HepG2 (cell line): Measurements from ENCODE around the gene SLC66A3. TPM values are rescaled to one million over a fixed set of nuclear protein-coding genes. Genes with fewer than 3 reads are reported as not detected.
A peak's percentile ranks its signal among the peaks of the same experiment; 100 is the strongest.

Experiments used
- IRX3 ChIP-seq: sonication (generic); formaldehyde crosslinking; IDR thresholded peaks from 2 replicates; pipeline ENCODE4 v1.8.1; 2023; ENCODE audit warnings: mild to moderate bottlenecking, low read depth, missing genetic modification reagents, borderline replicate concordance
- PRMT3 ChIP-seq: sonication (generic); formaldehyde crosslinking; IDR thresholded peaks from 2 replicates; pipeline ENCODE4 v1.8.1; 2022; ENCODE audit warnings: low read depth, mild to moderate bottlenecking, moderate library complexity, missing genetic modification reagents, borderline replicate concordance
- SAP130 ChIP-seq: IDR thresholded peaks from 2 replicates; pipeline ENCODE4 v1.6.1; 2016; ENCODE audit warnings: low read depth
- SP1 ChIP-seq, 2 experiments: fragments of 450-650 bp in 1 of 2; sonication (generic) in 1 of 2; formaldehyde crosslinking in 1 of 2; IDR thresholded peaks; 2 replicates each; pipeline versions ENCODE4 v1.4.0 to v1.6.1; 2016 to 2020; ENCODE audit warnings: missing genetic modification reagents in 1 of 2
- SUZ12 ChIP-seq: fragments of 150-350 bp; IDR thresholded peaks from 2 replicates; pipeline ENCODE4 v1.6.1; 2014; ENCODE audit warnings: low read depth, low read length
- TBX2 ChIP-seq: sonication (generic); formaldehyde crosslinking; IDR thresholded peaks from 2 replicates; pipeline ENCODE4 v1.5.0; 2020; ENCODE audit warnings: missing genetic modification reagents, mild to moderate bottlenecking, borderline replicate concordance
- ZBTB7A ChIP-seq: sonication (generic); formaldehyde crosslinking; IDR thresholded peaks from 2 replicates; pipeline ENCODE4 v1.8.0; 2022; ENCODE audit warnings: mild to moderate bottlenecking, missing genetic modification reagents
- ZNF484 ChIP-seq: sonication (generic); formaldehyde crosslinking; IDR thresholded peaks from 2 replicates; pipeline ENCODE4 v1.5.1; 2020; ENCODE audit warnings: mild to moderate bottlenecking, low read depth, missing genetic modification reagents, borderline replicate concordance
- ZNF564 ChIP-seq: sonication (generic); formaldehyde crosslinking; IDR thresholded peaks from 2 replicates; pipeline ENCODE4 v1.8.1; 2023; ENCODE audit warnings: mild to moderate bottlenecking, missing genetic modification reagents
- ZNF720 ChIP-seq: sonication (generic); formaldehyde crosslinking; IDR thresholded peaks from 2 replicates; pipeline ENCODE4 v1.4.0; 2020; ENCODE audit warnings: missing genetic modification reagents
- polyA plus RNA-seq, 8 experiments: library from polyadenylated mRNA; depleted of rRNA in 3 of 8; stranded (reverse) in 7 of 8; unstranded in 1 of 8; fragments of >200 nt; fragmentation: Illumina TruSeq in 4 of 8; extraction: Trizol in 4 of 8; gene quantifications; 2 replicates each; pipeline versions ENCODE4 v1.2.1 to v1.2.3, GENCODE V29; 2011 to 2016; ENCODE audit warnings: low read depth in 4 of 8, missing spikeins in 1 of 8, mixed read lengths in 1 of 8; ENCODE audit not compliant: insufficient read depth in 1 of 8
- total RNA-seq, 5 experiments: library from RNA; depleted of rRNA; stranded (reverse); fragments of >200 nt; fragmentation: Illumina TruSeq; extraction: Trizol; gene quantifications; 2 replicates each; pipeline ENCODE4 v1.2.3, GENCODE V29; 2016; ENCODE audit warnings: low read depth in 1 of 5
- TF ChIP-seq, protein P1 (sequence below): sonication (generic); formaldehyde crosslinking; IDR thresholded peaks from 2 replicates; pipeline ENCODE4 v1.5.0; 2020; ENCODE audit warnings: missing genetic modification reagents
- TF ChIP-seq, protein P2 (sequence below): sonication (generic); formaldehyde crosslinking; IDR thresholded peaks from 2 replicates; pipeline ENCODE4 v1.4.0; 2020; ENCODE audit warnings: missing genetic modification reagents, low read depth, mild to moderate bottlenecking, borderline replicate concordance
- TF ChIP-seq, protein P3 (sequence below): sonication (generic); formaldehyde crosslinking; IDR thresholded peaks from 2 replicates; pipeline ENCODE4 v1.5.0; 2020; ENCODE audit warnings: missing genetic modification reagents
- TF ChIP-seq, protein P4 (sequence below): sonication (generic); formaldehyde crosslinking; IDR thresholded peaks from 2 replicates; pipeline ENCODE4 v1.4.0; 2020; ENCODE audit warnings: mild to moderate bottlenecking, missing genetic modification reagents

Gene SLC66A3
- total and polyA plus RNA-seq, 2 of the 13 experiments (the other 11 are each of a cell fraction or from before 2014, with no cell fraction given): 2.2 to 3.7 TPM

DNA sequence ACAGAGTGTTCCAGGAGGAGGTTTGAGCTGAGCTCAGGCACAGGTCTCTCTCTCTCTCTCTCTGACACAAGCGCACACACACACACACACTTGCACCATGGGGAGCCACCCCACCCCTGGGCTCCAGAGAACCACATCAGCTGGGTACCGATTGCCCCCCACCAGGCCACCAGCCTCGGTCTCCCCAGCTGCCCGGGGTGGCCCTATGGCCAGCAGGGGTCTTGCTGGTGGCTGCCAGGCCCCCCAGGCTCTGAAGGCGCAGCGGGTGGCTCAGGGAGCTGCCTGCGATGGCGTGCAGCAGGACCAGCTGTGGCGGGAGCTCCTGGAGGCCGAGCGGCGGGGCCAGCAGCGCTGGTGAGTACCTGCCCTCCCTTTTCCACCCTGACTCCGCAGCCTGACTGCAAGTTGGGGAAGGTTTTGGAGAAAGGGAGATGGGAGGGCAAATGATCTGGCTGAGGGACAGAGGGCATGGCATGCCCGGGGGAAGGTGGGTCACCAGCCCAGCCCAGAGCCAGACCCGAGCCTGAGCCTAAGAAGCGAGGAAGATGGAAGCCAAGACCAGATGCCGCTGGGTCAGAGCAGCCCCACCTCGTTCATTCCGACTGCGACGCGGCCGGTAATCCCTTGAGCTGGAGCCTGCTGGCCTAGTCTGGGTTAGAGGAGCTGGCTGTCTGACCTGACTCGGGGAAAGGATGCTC lies 21.9 kb upstream of the SLC66A3 start (continued):
- TF ChIP-seq, protein P1, sequence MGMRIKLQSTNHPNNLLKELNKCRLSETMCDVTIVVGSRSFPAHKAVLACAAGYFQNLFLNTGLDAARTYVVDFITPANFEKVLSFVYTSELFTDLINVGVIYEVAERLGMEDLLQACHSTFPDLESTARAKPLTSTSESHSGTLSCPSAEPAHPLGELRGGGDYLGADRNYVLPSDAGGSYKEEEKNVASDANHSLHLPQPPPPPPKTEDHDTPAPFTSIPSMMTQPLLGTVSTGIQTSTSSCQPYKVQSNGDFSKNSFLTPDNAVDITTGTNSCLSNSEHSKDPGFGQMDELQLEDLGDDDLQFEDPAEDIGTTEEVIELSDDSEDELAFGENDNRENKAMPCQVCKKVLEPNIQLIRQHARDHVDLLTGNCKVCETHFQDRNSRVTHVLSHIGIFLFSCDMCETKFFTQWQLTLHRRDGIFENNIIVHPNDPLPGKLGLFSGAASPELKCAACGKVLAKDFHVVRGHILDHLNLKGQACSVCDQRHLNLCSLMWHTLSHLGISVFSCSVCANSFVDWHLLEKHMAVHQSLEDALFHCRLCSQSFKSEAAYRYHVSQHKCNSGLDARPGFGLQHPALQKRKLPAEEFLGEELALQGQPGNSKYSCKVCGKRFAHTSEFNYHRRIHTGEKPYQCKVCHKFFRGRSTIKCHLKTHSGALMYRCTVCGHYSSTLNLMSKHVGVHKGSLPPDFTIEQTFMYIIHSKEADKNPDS (CRISPR knock-in tag): no peak
- TF ChIP-seq ZNF484 (CRISPR knock-in tag) (no peak), IRX3 (CRISPR knock-in tag) (no peak), SUZ12 (no peak), ZNF720 (CRISPR knock-in tag) (no peak), SP1 (IDR thresholded peaks at IDR 0.05) (no peak), SP1 (CRISPR knock-in tag; IDR thresholded peaks at IDR 0.05) (0 out of 2 replicates have a peak, but pooled peaks have one; percentile 43), ZNF564 (no peak), ZBTB7A (CRISPR knock-in tag) (no peak; the same call in 1 of the 2 replicates), SAP130 (CRISPR knock-in tag) (no peak), TBX2 (CRISPR knock-in tag) (peak; percentile 53; the same call in 1 of the 2 replicates), PRMT3 (no peak)
- TF ChIP-seq, protein P2, sequence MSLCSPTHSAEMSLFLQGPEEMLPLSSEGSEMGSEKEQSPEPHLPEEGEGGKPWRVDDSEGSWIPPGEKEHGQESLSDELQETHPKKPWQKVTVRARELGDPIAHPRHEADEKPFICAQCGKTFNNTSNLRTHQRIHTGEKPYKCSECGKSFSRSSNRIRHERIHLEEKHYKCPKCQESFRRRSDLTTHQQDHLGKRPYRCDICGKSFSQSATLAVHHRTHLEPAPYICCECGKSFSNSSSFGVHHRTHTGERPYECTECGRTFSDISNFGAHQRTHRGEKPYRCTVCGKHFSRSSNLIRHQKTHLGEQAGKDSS (CRISPR knock-in tag): no peak
- TF ChIP-seq, protein P3, sequence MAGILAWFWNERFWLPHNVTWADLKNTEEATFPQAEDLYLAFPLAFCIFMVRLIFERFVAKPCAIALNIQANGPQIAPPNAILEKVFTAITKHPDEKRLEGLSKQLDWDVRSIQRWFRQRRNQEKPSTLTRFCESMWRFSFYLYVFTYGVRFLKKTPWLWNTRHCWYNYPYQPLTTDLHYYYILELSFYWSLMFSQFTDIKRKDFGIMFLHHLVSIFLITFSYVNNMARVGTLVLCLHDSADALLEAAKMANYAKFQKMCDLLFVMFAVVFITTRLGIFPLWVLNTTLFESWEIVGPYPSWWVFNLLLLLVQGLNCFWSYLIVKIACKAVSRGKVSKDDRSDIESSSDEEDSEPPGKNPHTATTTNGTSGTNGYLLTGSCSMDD (CRISPR knock-in tag): no peak
- TF ChIP-seq, protein P4, sequence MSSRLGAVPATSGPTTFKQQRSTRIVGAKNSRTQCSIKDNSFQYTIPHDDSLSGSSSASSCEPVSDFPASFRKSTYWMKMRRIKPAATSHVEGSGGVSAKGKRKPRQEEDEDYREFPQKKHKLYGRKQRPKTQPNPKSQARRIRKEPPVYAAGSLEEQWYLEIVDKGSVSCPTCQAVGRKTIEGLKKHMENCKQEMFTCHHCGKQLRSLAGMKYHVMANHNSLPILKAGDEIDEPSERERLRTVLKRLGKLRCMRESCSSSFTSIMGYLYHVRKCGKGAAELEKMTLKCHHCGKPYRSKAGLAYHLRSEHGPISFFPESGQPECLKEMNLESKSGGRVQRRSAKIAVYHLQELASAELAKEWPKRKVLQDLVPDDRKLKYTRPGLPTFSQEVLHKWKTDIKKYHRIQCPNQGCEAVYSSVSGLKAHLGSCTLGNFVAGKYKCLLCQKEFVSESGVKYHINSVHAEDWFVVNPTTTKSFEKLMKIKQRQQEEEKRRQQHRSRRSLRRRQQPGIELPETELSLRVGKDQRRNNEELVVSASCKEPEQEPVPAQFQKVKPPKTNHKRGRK (CRISPR knock-in tag): no peak
